Tibial artery (tissue), 4 donors: ENCODE results near the gene TSPAN18.
A peak's percentile ranks its signal among the peaks of the same experiment; 100 is the strongest.

ENCODE experiments used
- DNase-seq, 2 donors: peaks; one replicate each; pipeline ENCODE4 v3.0.0-alpha.2; 2019
- H3K27ac ChIP-seq, 2 donors: fragments of 200-600 bp; sonication (generic) in 1 of 2; 1 replicate in 1 of 2; 2 replicates in 1 of 2; pipeline ENCODE4 v1.5.1; 2018 to 2019; ENCODE audit warnings: mild to moderate bottlenecking in 1 of 2
- H3K27me3 ChIP-seq, 2 donors: fragments of 200-600 bp; sonication (generic) in 1 of 2; one replicate each; pipeline versions ENCODE4 v1.5.1 to v1.6.0; 2016 to 2019
- H3K36me3 ChIP-seq, 3 donors: fragments of 200-600 bp; sonication (generic) in 2 of 3; one replicate each; pipeline ENCODE4 v1.5.1; 2016 to 2019; ENCODE audit warnings: mild to moderate bottlenecking in 2 of 3
- H3K4me1 ChIP-seq, 4 donors: fragments of 200-600 bp; sonication (generic) in 2 of 4; 1 replicate in 3 of 4; 2 replicates in 1 of 4; pipeline ENCODE4 v1.5.1; 2016 to 2019
- H3K4me3 ChIP-seq, 2 donors: fragments of 200-600 bp; sonication (generic) in 1 of 2; 1 replicate in 1 of 2; 2 replicates in 1 of 2; pipeline ENCODE4 v1.5.1; 2018 to 2019; ENCODE audit warnings: mild to moderate bottlenecking in 2 of 2
- H3K9me3 ChIP-seq, 3 donors: fragments of 200-600 bp; sonication (generic) in 1 of 3; one replicate each; pipeline ENCODE4 v1.5.1; 2016 to 2019
- CTCF ChIP-seq, 2 experiments: fragments of 200-600 bp in 1 of 2; fragments of 450-650 bp in 1 of 2; IDR thresholded peaks; one replicate each; pipeline ENCODE4 v1.5.1; 2017 to 2019; ENCODE audit warnings: antibody characterized with exemption in 2 of 2, mild to moderate bottlenecking in 1 of 2, moderate library complexity in 1 of 2
- intact Hi-C: fragments of 100-400 bp; cut with DNase I; formaldehyde crosslinking; loops from one replicate; pipeline ENCODE4 v1.15.0; 2023; ENCODE audit warnings: low total_unique reads

TSPAN18 gene

GRCh38 chr11:44749189-44749588 is 22.4 kb downstream of the TSPAN18 start:
- intact Hi-C loops: no loop called here
- peak in 1 of 2 donors; percentile 1 for DNase-seq
- no peak overlapping the region for H3K27ac ChIP-seq
- H3K4me1 ChIP-seq: peaks cover 0 to 54% (median 31%) of the 10 kb centered on the region in 4 donors
- no peaks in the 10 kb centered on the region for H3K9me3 ChIP-seq
- no peak for TF ChIP-seq CTCF (IDR thresholded peaks at IDR 0.05)
- H3K27me3 ChIP-seq: no peaks in the 10 kb centered on the region
- H3K4me3 ChIP-seq: no peak overlapping the region
- H3K36me3 ChIP-seq: no peaks in the 10 kb centered on the region

- Histone ChIP-seq H3K27ac (peak overlapping the region; percentile 50 to 67), H3K36me3 (no peaks in the 10 kb centered on the region), H3K4me3 (no peak overlapping the region), H3K27me3 (no peaks in the 10 kb centered on the region), H3K9me3 (no peaks in the 10 kb centered on the region), H3K4me1 (peaks cover 0 to 71% (median 46%) of the 10 kb centered on the region in 4 donors)
- intact Hi-C loops: no loop called here
- DNase-seq: peak; percentile 40 to 75
- no peak for TF ChIP-seq CTCF (IDR thresholded peaks at IDR 0.05)
Measured at GRCh38 chr11:44750551-44751465, 24.0 kb downstream of the TSPAN18 start.

GRCh38 chr11:44752300-44752699 is 25.5 kb downstream of the TSPAN18 start:
- Histone ChIP-seq H3K9me3 (no peaks in the 10 kb centered on the region), H3K27ac (peak overlapping the region; percentile 50 to 67), H3K4me1 (peaks cover 0 to 76% (median 46%) of the 10 kb centered on the region in 4 donors), H3K36me3 (no peaks in the 10 kb centered on the region), H3K4me3 (no peak overlapping the region), H3K27me3 (no peaks in the 10 kb centered on the region)
- intact Hi-C loops: no loop called here
- DNase-seq: peak in 1 of 2 donors; percentile 4
- no peak for TF ChIP-seq CTCF (IDR thresholded peaks at IDR 0.05)

- no peaks in the 10 kb centered on the region for H3K36me3 ChIP-seq
- no peak for DNase-seq
- H3K27me3 ChIP-seq: no peaks in the 10 kb centered on the region
- TF ChIP-seq CTCF (IDR thresholded peaks at IDR 0.05): no peak
- H3K4me3 ChIP-seq: no peak overlapping the region
- H3K27ac ChIP-seq: peak overlapping the region; percentile 37 to 67
- intact Hi-C loops: no loop called here
- no peaks in the 10 kb centered on the region for H3K9me3 ChIP-seq
- H3K4me1 ChIP-seq: peaks cover 0 to 73% (median 44%) of the 10 kb centered on the region in 4 donors
Measured at GRCh38 chr11:44752713-44753112, 26.0 kb downstream of the TSPAN18 start.

GRCh38 chr11:44753961-44754645 is 27.3 kb downstream of the TSPAN18 start:
- Histone ChIP-seq H3K27ac (peak overlapping the region; percentile 67 to 70), H3K27me3 (no peaks in the 10 kb centered on the region), H3K9me3 (no peaks in the 10 kb centered on the region), H3K36me3 (no peaks in the 10 kb centered on the region), H3K4me1 (peaks cover 0 to 70% (median 44%) of the 10 kb centered on the region in 4 donors), H3K4me3 (no peak overlapping the region)
- intact Hi-C loops: no loop called here
- no peak for TF ChIP-seq CTCF (IDR thresholded peaks at IDR 0.05)
- DNase-seq: peak; percentile 43 to 59
